Lower leg skin (tissue), 4 donors: ENCODE results near the gene UCN. TPM values are rescaled to one million over a fixed set of nuclear protein-coding genes. Genes with fewer than 3 reads are reported as not detected.

Experiments used
- DNase-seq, 2 donors: peaks; one replicate each; pipeline ENCODE4 v3.0.0-alpha.2; 2019; ENCODE audit warnings: low spot score in 2 of 2
- H3K4me3 ChIP-seq: fragments of 200-600 bp; sonication (generic); 2 replicates; pipeline ENCODE4 v1.5.1; 2017; ENCODE audit warnings: mild to moderate bottlenecking, low read depth; ENCODE audit not compliant: poor library complexity, severe bottlenecking
- CTCF ChIP-seq, 3 donors: fragments of 450-650 bp; IDR thresholded peaks; one replicate each; pipeline ENCODE4 v1.5.1; 2016; ENCODE audit warnings: antibody characterized with exemption in 3 of 3, mild to moderate bottlenecking in 3 of 3, moderate library complexity in 2 of 3
- POLR2A ChIP-seq, 2 donors: fragments of 450-650 bp; IDR thresholded peaks; one replicate each; pipeline ENCODE4 v1.6.1; 2016 to 2017; ENCODE audit warnings: antibody characterized with exemption in 2 of 2, mild to moderate bottlenecking in 1 of 2, moderate library complexity in 1 of 2
- WGBS, 2 donors: methylation state at CpG; one replicate each; pipeline ENCODE4 v1.1.5; 2018; 5-methylcytosine and 5-hydroxymethylcytosine counted together
- intact Hi-C: fragments of 100-400 bp; cut with DNase I; formaldehyde crosslinking; loops from one replicate; pipeline ENCODE4 v1.15.0; 2023; ENCODE audit warnings: low total_unique reads
- total RNA-seq, 4 donors: library from RNA; depleted of rRNA; stranded (reverse); fragments of >200 nt; gene quantifications; one replicate each; pipeline ENCODE4 v1.1.0, GENCODE V29; 2016

Gene UCN
- total RNA-seq, 4 donors from 2014 or later = 0.84 to 8.8 (median 1.3) TPM; not detected in 1

- 84 to 94% methylated on average over 3 of the region's 3 CpGs for WGBS, 2 donors
- intact Hi-C loops = no loop called here
Observed at GRCh38 chr2:27297195-27297594, 11.1 kb downstream of the UCN start.

DNA sequence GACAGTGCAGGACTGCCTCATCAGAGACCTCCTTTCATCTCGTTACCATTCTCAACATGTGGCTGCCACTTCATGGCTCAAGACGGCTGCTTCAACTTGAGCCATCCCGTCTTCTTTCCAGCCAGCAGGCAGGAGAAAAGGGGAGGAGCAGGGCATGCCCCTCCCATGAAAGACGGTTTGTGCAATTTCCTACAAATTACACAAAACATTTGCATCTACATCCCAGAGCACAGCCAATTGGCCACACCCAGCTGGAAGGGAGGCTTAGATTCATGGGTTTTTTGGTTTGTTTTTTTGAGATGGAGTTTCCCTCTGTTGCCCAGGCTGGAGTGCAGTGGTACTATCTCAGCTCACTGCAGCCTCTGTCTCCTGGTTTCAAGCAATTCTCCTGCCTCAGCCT lies 11.8 kb downstream of the UCN start:
- H3K4me3 ChIP-seq = no peak overlapping the region
- TF ChIP-seq CTCF (IDR thresholded peaks at IDR 0.05) (no peak), POLR2A (IDR thresholded peaks at IDR 0.05) (no peak)
- WGBS, 2 donors = 34 to 42% methylated on average over 4 of the region's 4 CpGs
- no peak for DNase-seq
- intact Hi-C loops = no loop called here

More at GRCh38 chr2:27297195-27297594, 11.1 kb downstream of the UCN start:
- H3K4me3 ChIP-seq = no peak overlapping the region
- TF ChIP-seq POLR2A (IDR thresholded peaks at IDR 0.05) = no peak
- no peak for TF ChIP-seq CTCF (IDR thresholded peaks at IDR 0.05)
- no peak for DNase-seq

- WGBS, 2 donors = 89 to 94% methylated on average over 8 of the region's 8 CpGs
- no peak overlapping the region for H3K4me3 ChIP-seq
- DNase-seq = no peak
- no peak for TF ChIP-seq CTCF (IDR thresholded peaks at IDR 0.05)
- TF ChIP-seq POLR2A (IDR thresholded peaks at IDR 0.05) = no peak
- intact Hi-C loops = no loop called here
Observed at GRCh38 chr2:27294928-27295327, 13.3 kb downstream of the UCN start.

DNA sequence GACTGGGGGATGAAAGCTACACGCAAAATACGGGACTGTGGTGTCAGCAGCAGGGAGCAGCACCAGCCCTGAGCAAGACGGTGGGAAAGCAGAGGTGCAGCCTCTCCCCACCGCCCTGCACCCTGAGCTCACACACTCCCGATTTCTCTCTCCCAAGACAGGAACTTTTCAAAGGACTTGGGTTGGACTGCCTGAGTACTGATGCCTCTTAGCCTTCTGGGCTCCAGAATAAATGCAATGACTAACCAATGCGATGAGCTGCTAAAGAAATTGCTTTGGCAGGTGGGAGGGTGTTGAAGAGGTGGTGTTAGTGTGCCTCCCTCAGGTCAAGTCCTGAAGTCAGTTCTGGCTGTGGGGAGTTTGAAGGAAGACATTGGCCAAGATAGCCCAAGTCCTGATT lies 16.4 kb downstream of the UCN start:
- no peak for DNase-seq
- intact Hi-C loops = no loop called here
- no peak overlapping the region for H3K4me3 ChIP-seq
- no peak for TF ChIP-seq CTCF (IDR thresholded peaks at IDR 0.05)
- no peak for TF ChIP-seq POLR2A (IDR thresholded peaks at IDR 0.05)
- WGBS, 2 donors = 45 to 55% methylated on average over 6 of the region's 6 CpGs

DNA sequence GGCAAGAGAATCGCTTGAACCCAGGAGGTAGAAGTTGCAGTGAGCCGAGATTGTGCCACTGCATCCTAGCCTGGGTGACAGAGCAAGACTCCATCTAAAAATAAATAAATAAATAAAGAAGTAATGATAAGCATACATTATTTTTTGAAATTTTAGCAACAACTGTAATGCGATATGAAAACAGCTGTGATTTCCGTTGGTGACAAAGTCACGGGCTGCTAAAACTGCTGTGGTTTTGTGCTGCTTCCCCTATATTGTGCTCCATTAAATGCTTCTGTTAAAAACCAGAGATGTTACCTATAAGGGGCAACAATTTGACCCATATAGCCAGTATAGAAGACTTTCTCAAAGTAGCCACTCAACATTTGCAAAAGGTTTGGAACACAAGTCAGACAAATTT lies 17.7 kb downstream of the UCN start:
- 78 to 87% methylated on average over 5 of the region's 5 CpGs for WGBS, 2 donors
- no peak overlapping the region for H3K4me3 ChIP-seq
- no peak for DNase-seq
- TF ChIP-seq CTCF (IDR thresholded peaks at IDR 0.05) (no peak), POLR2A (IDR thresholded peaks at IDR 0.05) (no peak)
- intact Hi-C loops = no loop called here

GRCh38 chr2:27288610-27289009 lies 19.6 kb downstream of the UCN start:
- intact Hi-C loops = no loop called here

More at GRCh38 chr2:27288610-27289009, 19.6 kb downstream of the UCN start:
- WGBS, 2 donors = 59 to 61% methylated on average over 3 of the region's 3 CpGs
- no peak for TF ChIP-seq CTCF (IDR thresholded peaks at IDR 0.05)
- TF ChIP-seq POLR2A (IDR thresholded peaks at IDR 0.05) = no peak
- H3K4me3 ChIP-seq = no peak overlapping the region
- no peak for DNase-seq
